ENCODE data around the gene IQCC.

IQCC gene

DNA sequence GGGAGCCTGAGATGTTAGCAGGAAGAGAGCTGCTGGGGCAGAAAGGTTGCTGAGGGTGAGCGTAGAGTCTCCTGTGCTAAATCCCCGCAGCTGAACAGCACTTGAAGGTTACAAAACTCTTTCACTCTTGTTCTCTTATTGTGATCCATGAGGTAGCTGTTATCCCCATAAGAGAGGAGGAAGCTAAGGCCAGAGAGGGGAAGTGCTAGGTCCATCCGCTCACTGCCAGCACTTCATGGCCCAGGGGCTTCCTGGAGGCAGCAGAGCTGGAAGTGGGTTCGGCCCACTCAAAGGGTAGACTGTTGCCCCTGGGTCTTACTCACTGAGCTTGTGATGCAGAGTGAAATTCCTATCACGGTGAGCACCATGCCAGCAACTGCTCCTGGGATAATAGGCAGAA, 11.1 kb downstream of the IQCC start:
- no peaks in the 10 kb centered on the region for H3K9me3 ChIP-seq (ENCODE audit: insufficient read depth, low read depth, low read length)

DNA sequence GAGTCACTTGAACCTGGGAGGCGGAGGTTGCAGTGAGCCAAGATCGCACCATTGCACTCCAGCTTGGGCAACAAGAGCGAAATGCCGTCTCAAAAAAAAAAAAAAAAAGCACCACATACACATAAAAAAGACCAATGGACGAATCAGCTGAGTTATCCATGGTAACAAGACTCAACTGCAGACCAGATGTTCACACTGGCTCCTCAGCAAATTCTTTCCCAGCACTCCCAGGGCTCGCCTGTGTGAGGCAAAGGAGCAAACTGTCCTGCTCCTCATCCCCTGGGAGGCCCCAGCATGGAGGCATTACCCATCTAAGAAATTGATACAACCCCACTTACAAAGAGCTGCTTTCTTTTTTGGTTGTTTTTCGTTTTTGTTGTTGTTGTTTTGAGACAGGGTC, 13.6 kb downstream of the IQCC start:
- Histone ChIP-seq H2BK12ac (ENCODE audit: low read length) (no peak overlapping the region), H3K27ac (ENCODE audit: low read depth, low read length) (no peak overlapping the region), H3K4me1 (ENCODE audit: control insufficient read depth in 1 of 2, insufficient read depth in 2 of 2, low read length in 2 of 2) (peaks cover 7% of the 10 kb centered on the region in 2 experiments), H2BK120ac (ENCODE audit: insufficient read depth, low read length, poor library complexity) (no peak overlapping the region), H3K27me3 (ENCODE audit: insufficient read depth, low read length) (no peaks in the 10 kb centered on the region), H4K8ac (ENCODE audit: low read depth, low read length) (no peak overlapping the region), H3K18ac (ENCODE audit: low read length) (no peak overlapping the region), H3K14ac (ENCODE audit: low read length) (no peak overlapping the region), H3K36me3 (ENCODE audit: control insufficient read depth in 1 of 2, insufficient read depth in 2 of 2, low read length in 2 of 2) (peaks cover 24 to 33% of the 10 kb centered on the region in 2 experiments), H4K91ac (ENCODE audit: low read depth, low read length) (no peak overlapping the region), H3K9me3 (ENCODE audit: insufficient read depth, low read depth, low read length) (peaks cover 1% of the 10 kb centered on the region), H3K4me2 (ENCODE audit: low read length) (no peak overlapping the region), H3K79me2 (ENCODE audit: control insufficient read depth, insufficient read depth, low read length, poor library complexity) (peaks cover 11% of the 10 kb centered on the region), H3K79me1 (ENCODE audit: low read length) (peaks cover 9% of the 10 kb centered on the region), H3K4me3 (ENCODE audit: low read depth, low read length) (no peak overlapping the region), H4K12ac (ENCODE audit: low read depth, low read length) (no peak overlapping the region), H2AFZ (ENCODE audit: insufficient read depth, low read length, poor library complexity) (no peak overlapping the region), H2BK5ac (ENCODE audit: low read depth, low read length, poor library complexity) (no peak overlapping the region), H3K23ac (ENCODE audit: low read length) (no peak overlapping the region), H2AK5ac (ENCODE audit: low read length) (no peak overlapping the region), H3K9ac (ENCODE audit: low read length) (no peak overlapping the region), H3K4ac (ENCODE audit: low read depth, low read length) (no peak overlapping the region)
- DNase-seq = no peak
- no CpG with 5 or more reads among the region's 7 CpGs for WGBS (ENCODE audit: extremely low coverage, insufficient coverage, insufficient read length)

More for the DNA sequence above, 11.1 kb downstream of the IQCC start:
- H3K4ac ChIP-seq (ENCODE audit: low read depth, low read length) = no peak overlapping the region
- no peak overlapping the region for H3K14ac ChIP-seq (ENCODE audit: low read length)
- no peak overlapping the region for H3K27ac ChIP-seq (ENCODE audit: low read depth, low read length)
- H3K4me3 ChIP-seq (ENCODE audit: low read depth, low read length) = no peak overlapping the region
- H2BK5ac ChIP-seq (ENCODE audit: low read depth, low read length, poor library complexity) = no peak overlapping the region
- H4K12ac ChIP-seq (ENCODE audit: low read depth, low read length) = no peak overlapping the region
- no peak overlapping the region for H2AK5ac ChIP-seq (ENCODE audit: low read length)
- no peak overlapping the region for H2AFZ ChIP-seq (ENCODE audit: insufficient read depth, low read length, poor library complexity)
- H3K79me2 ChIP-seq (ENCODE audit: control insufficient read depth, insufficient read depth, low read length, poor library complexity) = no peaks in the 10 kb centered on the region
- no peak overlapping the region for H3K4me2 ChIP-seq (ENCODE audit: low read length)
- H2BK12ac ChIP-seq (ENCODE audit: low read length) = no peak overlapping the region
- no peak overlapping the region for H3K18ac ChIP-seq (ENCODE audit: low read length)
- no peak overlapping the region for H4K8ac ChIP-seq (ENCODE audit: low read depth, low read length)
- H3K27me3 ChIP-seq (ENCODE audit: insufficient read depth, low read length) = no peaks in the 10 kb centered on the region
- H2BK120ac ChIP-seq (ENCODE audit: insufficient read depth, low read length, poor library complexity) = no peak overlapping the region
- H4K91ac ChIP-seq (ENCODE audit: low read depth, low read length) = no peak overlapping the region
- WGBS (ENCODE audit: extremely low coverage, insufficient coverage, insufficient read length) = no CpG with 5 or more reads among the region's 5 CpGs
- H3K23ac ChIP-seq (ENCODE audit: low read length) = no peak overlapping the region
- DNase-seq = no peak
- H3K79me1 ChIP-seq (ENCODE audit: low read length) = no peaks in the 10 kb centered on the region
- no peak overlapping the region for H3K9ac ChIP-seq (ENCODE audit: low read length)
- peaks cover 23 to 28% of the 10 kb centered on the region in 2 experiments for H3K36me3 ChIP-seq (ENCODE audit: control insufficient read depth in 1 of 2, insufficient read depth in 2 of 2, low read length in 2 of 2)
- H3K4me1 ChIP-seq (ENCODE audit: control insufficient read depth in 1 of 2, insufficient read depth in 2 of 2, low read length in 2 of 2) = peaks cover 5 to 7% of the 10 kb centered on the region in 2 experiments

DNA sequence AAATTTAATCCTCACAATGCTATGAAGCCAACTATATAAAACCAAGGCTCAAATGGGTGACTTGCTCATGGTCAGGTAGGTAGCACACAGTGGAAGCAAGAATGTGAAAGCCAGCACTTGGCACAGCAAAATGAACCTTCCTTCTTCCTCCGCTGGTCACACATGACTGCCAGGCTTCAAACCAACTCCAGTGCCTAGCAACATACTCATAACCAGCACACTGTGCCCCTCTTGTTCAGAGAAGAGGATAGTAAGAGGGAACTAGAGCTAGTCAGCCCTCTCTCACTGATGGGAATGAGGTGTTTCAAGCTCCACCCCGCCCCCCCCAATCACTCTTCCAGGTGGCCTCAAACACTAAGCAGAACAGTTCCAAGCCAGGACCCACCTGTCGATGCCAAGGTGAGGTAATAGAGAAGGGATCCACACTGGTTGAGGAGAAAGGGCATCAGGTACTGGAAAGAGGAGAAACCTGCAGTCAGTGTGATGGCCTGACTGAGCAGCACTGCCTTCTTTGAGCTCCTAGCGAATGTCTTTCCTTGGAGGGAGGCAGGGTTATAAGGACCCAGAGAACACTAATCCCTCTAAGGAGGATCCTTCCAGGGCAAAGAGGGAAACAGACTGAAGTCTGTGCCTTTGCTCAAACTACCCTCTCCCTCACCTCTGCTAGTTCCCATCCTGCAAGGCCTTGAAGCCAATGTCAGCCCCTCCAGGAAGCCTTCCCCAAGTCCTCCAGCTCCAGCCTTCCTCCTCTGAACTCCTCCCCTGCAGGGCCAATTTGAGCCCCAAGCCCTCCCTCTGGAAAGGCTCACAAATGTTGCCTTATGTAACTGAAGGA, 15.5 kb downstream of the IQCC start:
- Histone ChIP-seq H3K4me1 (ENCODE audit: control insufficient read depth in 1 of 2, insufficient read depth in 2 of 2, low read length in 2 of 2) (peaks cover 7% of the 10 kb centered on the region in 2 experiments), H2BK5ac (ENCODE audit: low read depth, low read length, poor library complexity) (no peak overlapping the region), H3K27ac (ENCODE audit: low read depth, low read length) (no peak overlapping the region), H3K23ac (ENCODE audit: low read length) (no peak overlapping the region), H2BK12ac (ENCODE audit: low read length) (no peak overlapping the region), H2AK5ac (ENCODE audit: low read length) (peak overlapping the region; percentile 36), H3K79me2 (ENCODE audit: control insufficient read depth, insufficient read depth, low read length, poor library complexity) (peaks cover 11% of the 10 kb centered on the region), H3K36me3 (ENCODE audit: control insufficient read depth in 1 of 2, insufficient read depth in 2 of 2, low read length in 2 of 2) (peaks cover 29 to 30% of the 10 kb centered on the region in 2 experiments), H4K8ac (ENCODE audit: low read depth, low read length) (no peak overlapping the region), H3K4me3 (ENCODE audit: low read depth, low read length) (no peak overlapping the region), H2BK120ac (ENCODE audit: insufficient read depth, low read length, poor library complexity) (no peak overlapping the region), H3K14ac (ENCODE audit: low read length) (no peak overlapping the region), H2AFZ (ENCODE audit: insufficient read depth, low read length, poor library complexity) (no peak overlapping the region), H3K27me3 (ENCODE audit: insufficient read depth, low read length) (no peaks in the 10 kb centered on the region), H3K4ac (ENCODE audit: low read depth, low read length) (peak overlapping the region; percentile 37), H4K12ac (ENCODE audit: low read depth, low read length) (peak overlapping the region; percentile 21), H4K91ac (ENCODE audit: low read depth, low read length) (no peak overlapping the region), H3K9me3 (ENCODE audit: insufficient read depth, low read depth, low read length) (peaks cover 1% of the 10 kb centered on the region), H3K18ac (ENCODE audit: low read length) (peak overlapping the region; percentile 16), H3K9ac (ENCODE audit: low read length) (no peak overlapping the region), H3K4me2 (ENCODE audit: low read length) (peak overlapping the region; percentile 69), H3K79me1 (ENCODE audit: low read length) (peaks cover 9% of the 10 kb centered on the region)
- WGBS (ENCODE audit: extremely low coverage, insufficient coverage, insufficient read length) = no CpG with 5 or more reads among the region's 4 CpGs
- DNase-seq = no peak

DNA sequence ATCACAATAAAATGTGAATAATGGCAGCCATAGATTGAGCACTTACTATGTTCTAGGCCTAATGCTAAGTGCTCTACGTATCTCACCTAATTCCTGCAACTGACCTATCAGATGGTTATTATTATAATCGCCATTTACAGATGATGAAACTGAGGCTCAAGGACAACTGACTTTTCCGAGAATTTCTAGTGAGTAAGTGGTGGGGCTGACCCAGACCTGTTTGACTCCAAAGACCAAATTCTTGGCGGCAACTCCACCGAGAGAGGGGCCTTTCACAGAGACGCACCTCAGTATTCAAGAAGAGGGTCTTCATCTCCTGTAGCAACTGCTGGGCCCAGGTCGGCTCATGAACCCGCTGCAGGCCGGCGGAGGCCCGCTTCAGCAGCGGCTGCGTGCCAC, 16.1 kb downstream of the IQCC start:
- Histone ChIP-seq H3K4me1 (ENCODE audit: control insufficient read depth in 1 of 2, insufficient read depth in 2 of 2, low read length in 2 of 2) (peaks cover 7% of the 10 kb centered on the region in 2 experiments), H3K14ac (ENCODE audit: low read length) (peak overlapping the region; percentile 69), H3K36me3 (ENCODE audit: control insufficient read depth in 1 of 2, insufficient read depth in 2 of 2, low read length in 2 of 2) (peaks cover 28 to 29% of the 10 kb centered on the region in 2 experiments), H2AFZ (ENCODE audit: insufficient read depth, low read length, poor library complexity) (peak overlapping the region; percentile 67), H3K27ac (ENCODE audit: low read depth, low read length) (peak overlapping the region; percentile 70), H3K27me3 (ENCODE audit: insufficient read depth, low read length) (no peaks in the 10 kb centered on the region), H3K18ac (ENCODE audit: low read length) (peak overlapping the region; percentile 16), H2BK5ac (ENCODE audit: low read depth, low read length, poor library complexity) (no peak overlapping the region), H3K4me2 (ENCODE audit: low read length) (peak overlapping the region; percentile 69), H2AK5ac (ENCODE audit: low read length) (peak overlapping the region; percentile 36), H3K4me3 (ENCODE audit: low read depth, low read length) (peak overlapping the region; percentile 90), H3K79me1 (ENCODE audit: low read length) (peaks cover 9% of the 10 kb centered on the region), H3K79me2 (ENCODE audit: control insufficient read depth, insufficient read depth, low read length, poor library complexity) (peaks cover 11% of the 10 kb centered on the region), H2BK120ac (ENCODE audit: insufficient read depth, low read length, poor library complexity) (no peak overlapping the region), H2BK12ac (ENCODE audit: low read length) (no peak overlapping the region), H3K4ac (ENCODE audit: low read depth, low read length) (peak overlapping the region; percentile 77), H3K23ac (ENCODE audit: low read length) (no peak overlapping the region), H4K12ac (ENCODE audit: low read depth, low read length) (peak overlapping the region; percentile 70), H4K8ac (ENCODE audit: low read depth, low read length) (peak overlapping the region; percentile 84), H3K9me3 (ENCODE audit: insufficient read depth, low read depth, low read length) (peaks cover 1% of the 10 kb centered on the region), H3K9ac (ENCODE audit: low read length) (peak overlapping the region; percentile 20), H4K91ac (ENCODE audit: low read depth, low read length) (peak overlapping the region; percentile 65)
- DNase-seq = no peak
- no CpG with 5 or more reads among the region's 13 CpGs for WGBS (ENCODE audit: extremely low coverage, insufficient coverage, insufficient read length)
